ENCODE measurements around the gene IRGC. TPM values are rescaled to one million over a fixed set of nuclear protein-coding genes. Genes with fewer than 3 reads are reported as not detected.
"Not testable (repeated sequence)": the region's sequence is repeated elsewhere in the genome, so short reads cannot be mapped to it uniquely, and the experiment has no call there.

Gene IRGC
- total and polyA plus RNA-seq, 5 donors: not detected

DNA sequence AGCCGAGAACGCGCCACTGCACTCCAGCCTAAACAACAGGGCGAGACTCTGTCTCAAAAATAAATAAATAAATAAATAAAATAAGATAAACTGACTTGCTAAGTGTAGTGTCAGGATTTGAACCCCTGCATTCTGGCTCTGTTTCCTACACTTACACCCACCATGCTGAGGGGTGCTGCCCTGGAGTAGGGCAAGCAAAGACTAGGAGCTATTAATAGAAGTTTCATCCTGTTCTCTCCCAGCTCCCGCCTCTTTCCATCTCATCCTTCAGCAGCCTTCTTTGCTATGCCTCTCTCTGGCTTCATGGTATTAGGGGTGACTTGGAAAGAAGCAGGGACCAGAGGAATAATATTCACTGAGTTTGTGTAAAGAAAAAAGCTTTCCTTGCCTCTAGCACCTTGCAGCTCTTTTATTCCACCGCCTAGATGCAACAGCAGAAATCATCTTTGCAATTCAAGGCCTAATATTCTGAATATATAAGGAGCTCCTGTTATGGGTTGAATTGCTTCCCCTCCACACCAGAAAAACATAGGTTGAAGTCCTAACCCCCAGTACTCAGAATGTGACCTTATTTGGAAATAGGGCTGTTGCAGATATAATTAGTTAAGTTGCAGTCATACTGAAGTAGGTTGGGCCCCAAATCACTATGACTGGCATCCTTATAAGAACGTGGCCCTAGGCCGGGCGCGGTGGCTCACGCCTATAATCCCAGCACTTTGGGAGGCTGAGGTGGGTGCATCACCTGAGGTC is 37.2 kb upstream of the IRGC start:
- no peak for DNase-seq
- Histone ChIP-seq H3K9me3 (ENCODE audit: control insufficient read depth, low read length) (no peaks in the 10 kb centered on the region), H3K4me3 (ENCODE audit: low read length) (no peak overlapping the region), H3K27ac (ENCODE audit: low read length) (no peak overlapping the region), H3K27me3 (ENCODE audit: control insufficient read depth, insufficient read depth) (no peaks in the 10 kb centered on the region), H3K4me1 (ENCODE audit: control insufficient read depth, insufficient read depth, low read length) (no peaks in the 10 kb centered on the region)
- WGBS: 91% methylated on average over 11 of the region's 11 CpGs
- intact Hi-C loops (cut with DNase I): no loop called here
- ATAC-seq: no peak

DNA sequence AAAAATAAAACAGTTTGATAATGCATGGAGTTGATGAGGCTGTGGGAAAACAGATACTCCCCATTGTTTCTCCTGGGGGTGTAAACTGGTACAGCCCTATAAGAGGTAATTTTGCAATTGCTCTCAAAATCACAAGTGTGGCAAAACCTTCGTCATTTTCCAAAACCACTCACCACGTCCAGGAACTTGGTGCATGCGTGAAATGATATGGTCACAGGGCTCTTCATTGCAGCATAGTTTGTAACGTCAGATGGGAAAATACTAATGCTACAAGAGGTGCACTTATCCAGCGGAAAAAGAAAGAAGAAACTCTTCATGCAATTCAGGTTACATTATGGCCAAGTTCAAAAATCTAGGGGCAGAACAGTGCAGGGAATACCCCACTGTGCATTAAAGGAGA is 34.1 kb upstream of the IRGC start:
- Histone ChIP-seq H3K27ac (ENCODE audit: low read length) (no peak overlapping the region), H3K27me3 (ENCODE audit: control insufficient read depth, insufficient read depth) (no peaks in the 10 kb centered on the region), H3K4me1 (ENCODE audit: control insufficient read depth, insufficient read depth, low read length) (no peaks in the 10 kb centered on the region), H3K9me3 (ENCODE audit: control insufficient read depth, low read length) (no peaks in the 10 kb centered on the region), H3K4me3 (ENCODE audit: low read length) (no peak overlapping the region)
- intact Hi-C loops (cut with DNase I): no loop called here
- no peak for ATAC-seq
- no peak for DNase-seq
- WGBS: 76% methylated on average over 5 of the region's 5 CpGs

DNA sequence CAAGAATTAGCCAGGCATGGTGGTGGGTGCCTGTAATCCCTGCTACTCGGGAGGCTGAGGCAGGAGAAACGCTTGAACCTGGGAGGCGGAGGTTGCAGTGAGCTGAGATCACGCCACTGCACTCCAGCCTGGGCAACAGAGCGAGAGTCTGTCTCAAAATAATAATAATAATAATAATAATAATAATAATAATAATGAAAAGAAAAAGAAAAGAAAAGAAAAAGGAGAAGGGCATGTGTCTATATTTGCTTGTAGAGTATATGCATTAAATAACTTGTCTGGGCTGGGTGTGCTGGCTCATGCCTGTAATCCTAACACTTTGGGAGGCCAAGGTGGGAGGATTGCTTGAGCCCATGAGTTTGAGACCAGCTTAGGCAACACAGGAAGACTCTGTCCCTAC is 33.6 kb upstream of the IRGC start:
- H3K4me1 ChIP-seq (ENCODE audit: control insufficient read depth, insufficient read depth, low read length); intact Hi-C loops (cut with DNase I); H3K4me3 ChIP-seq (ENCODE audit: low read length); H3K27ac ChIP-seq (ENCODE audit: low read length); DNase-seq; H3K9me3 ChIP-seq (ENCODE audit: control insufficient read depth, low read length); H3K27me3 ChIP-seq (ENCODE audit: control insufficient read depth, insufficient read depth); ATAC-seq: not testable (repeated sequence)
- 90% methylated on average over 5 of the region's 5 CpGs for WGBS

DNA sequence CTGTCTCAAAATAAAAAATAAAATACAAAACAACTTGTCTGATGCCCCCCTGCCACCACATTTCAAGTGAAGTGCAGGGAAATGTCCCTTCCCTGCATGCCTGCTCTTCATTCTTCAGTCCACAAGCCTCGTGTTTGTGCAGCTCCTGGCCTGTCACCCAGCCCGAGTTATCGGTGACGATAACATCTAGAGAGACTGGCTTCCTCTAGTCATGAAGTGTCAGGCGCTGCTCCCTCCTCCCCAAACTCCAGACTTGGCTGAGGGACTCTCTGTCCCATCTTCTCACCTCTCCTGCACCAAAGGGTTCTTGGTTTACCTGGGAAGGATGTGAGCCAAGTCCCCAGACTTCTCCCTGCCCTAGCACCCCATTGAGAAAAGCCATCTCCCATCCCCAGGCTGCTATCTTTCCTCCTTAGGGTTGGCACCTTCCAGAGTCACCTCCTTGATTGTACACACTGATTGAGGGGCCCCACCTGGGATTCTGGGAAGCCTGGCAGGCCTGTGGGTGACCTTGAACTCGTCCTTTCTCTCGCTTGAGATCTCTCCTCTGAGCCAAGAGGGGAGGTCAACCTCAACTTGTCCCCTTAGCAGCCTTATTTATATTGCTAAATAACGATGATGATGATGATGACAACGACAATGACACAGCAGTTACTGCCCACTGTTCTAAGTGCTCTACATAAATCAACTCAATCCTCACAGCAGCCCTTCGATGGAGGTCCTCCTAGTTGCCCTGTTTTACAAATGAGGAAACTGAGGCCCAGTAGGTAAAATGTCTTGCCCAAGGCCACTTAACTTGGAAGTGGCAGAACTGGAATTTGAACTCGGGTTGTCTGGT is 32.8 kb upstream of the IRGC start:
- Histone ChIP-seq H3K9me3 (ENCODE audit: control insufficient read depth, low read length) (no peaks in the 10 kb centered on the region), H3K27ac (ENCODE audit: low read length) (no peak overlapping the region), H3K27me3 (ENCODE audit: control insufficient read depth, insufficient read depth) (no peaks in the 10 kb centered on the region), H3K4me3 (ENCODE audit: low read length) (no peak overlapping the region), H3K4me1 (ENCODE audit: control insufficient read depth, insufficient read depth, low read length) (no peaks in the 10 kb centered on the region)
- intact Hi-C loops (cut with DNase I): no loop called here
- no peak for DNase-seq
- no peak for ATAC-seq
- 53% methylated on average over 11 of the region's 11 CpGs for WGBS

DNA sequence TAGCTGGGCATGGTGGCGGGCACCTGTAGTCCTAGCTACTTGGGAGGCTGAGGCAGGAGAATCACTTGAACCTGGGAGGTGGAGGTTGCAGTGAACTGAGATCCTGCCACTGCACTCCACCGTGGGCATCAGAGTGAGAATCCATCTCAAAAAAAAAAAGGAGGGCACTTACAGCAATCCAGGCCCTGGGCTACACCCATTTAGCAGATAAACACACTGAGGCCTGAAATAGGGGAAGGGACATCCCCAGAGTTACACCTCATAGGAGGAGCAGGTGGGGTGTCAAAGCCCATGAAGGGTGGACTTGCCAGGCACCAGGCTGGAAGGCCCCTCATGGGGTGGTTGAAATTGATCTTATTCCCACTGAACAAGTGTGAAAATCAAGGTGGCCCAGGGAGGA is 32.0 kb upstream of the IRGC start:
- no peaks in the 10 kb centered on the region for H3K9me3 ChIP-seq (ENCODE audit: control insufficient read depth, low read length)
- H3K27me3 ChIP-seq (ENCODE audit: control insufficient read depth, insufficient read depth): no peaks in the 10 kb centered on the region
- H3K27ac ChIP-seq (ENCODE audit: low read length): no peak overlapping the region
- ATAC-seq (no peak), DNase-seq (no peak)
- H3K4me1 ChIP-seq (ENCODE audit: control insufficient read depth, insufficient read depth, low read length): no peaks in the 10 kb centered on the region
- intact Hi-C loops (cut with DNase I): no loop called here
- H3K4me3 ChIP-seq (ENCODE audit: low read length): no peak overlapping the region
- 61% methylated on average over 2 of the region's 2 CpGs for WGBS

DNA sequence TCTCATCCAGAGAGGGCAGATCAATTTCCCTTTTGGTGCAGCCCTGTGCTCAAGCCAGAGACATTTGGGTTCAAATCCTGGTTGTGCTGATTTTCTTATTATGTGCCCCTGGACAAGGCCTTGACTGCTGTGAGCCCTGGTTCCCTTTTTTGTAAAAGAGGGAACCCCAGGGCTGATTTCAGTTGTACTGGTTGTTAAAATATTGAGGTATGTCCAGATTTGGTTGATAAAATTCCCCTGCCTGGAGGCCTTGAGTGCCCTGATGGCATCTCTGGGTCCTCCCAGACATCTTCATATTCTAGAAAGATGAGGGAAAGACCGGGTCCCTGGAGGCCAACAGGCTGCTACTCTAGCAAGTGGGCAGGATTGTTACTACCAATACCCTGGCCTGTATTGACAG is 31.6 kb upstream of the IRGC start:
- H3K27ac ChIP-seq (ENCODE audit: low read length): no peak overlapping the region
- H3K9me3 ChIP-seq (ENCODE audit: control insufficient read depth, low read length): no peaks in the 10 kb centered on the region
- no peak overlapping the region for H3K4me3 ChIP-seq (ENCODE audit: low read length)
- intact Hi-C loops (cut with DNase I): no loop called here
- H3K27me3 ChIP-seq (ENCODE audit: control insufficient read depth, insufficient read depth): no peaks in the 10 kb centered on the region
- 89% methylated on average over 1 of the region's 1 CpG for WGBS
- DNase-seq: no peak
- ATAC-seq: no peak
- no peaks in the 10 kb centered on the region for H3K4me1 ChIP-seq (ENCODE audit: control insufficient read depth, insufficient read depth, low read length)

DNA sequence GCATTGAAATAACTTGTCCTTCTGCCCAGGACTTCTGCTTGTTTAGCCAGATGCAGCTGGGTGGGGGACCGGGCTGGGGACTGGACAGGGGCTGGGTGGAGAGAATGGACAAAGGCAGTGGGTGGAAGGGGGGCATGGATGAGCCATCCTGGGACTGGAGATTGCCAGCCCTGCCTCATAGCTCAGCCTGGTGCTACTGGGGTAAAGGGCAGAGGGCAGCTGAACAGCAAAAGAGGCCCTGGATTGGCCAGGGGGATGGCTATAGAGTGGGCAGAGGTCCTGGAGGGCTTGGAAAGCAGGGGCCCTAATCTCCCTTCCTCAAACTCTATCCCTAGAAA is 28.2 kb upstream of the IRGC start:
- WGBS: 62% methylated on average over 1 of the region's 1 CpG
- no peak for DNase-seq
- no peak overlapping the region for H3K27ac ChIP-seq (ENCODE audit: low read length)
- intact Hi-C loops (cut with DNase I): no loop called here
- no peak for ATAC-seq
- H3K4me3 ChIP-seq (ENCODE audit: low read length): no peak overlapping the region
- no peaks in the 10 kb centered on the region for H3K27me3 ChIP-seq (ENCODE audit: control insufficient read depth, insufficient read depth)
- peaks cover 8% of the 10 kb centered on the region for H3K9me3 ChIP-seq (ENCODE audit: control insufficient read depth, low read length)
- no peaks in the 10 kb centered on the region for H3K4me1 ChIP-seq (ENCODE audit: control insufficient read depth, insufficient read depth, low read length)

DNA sequence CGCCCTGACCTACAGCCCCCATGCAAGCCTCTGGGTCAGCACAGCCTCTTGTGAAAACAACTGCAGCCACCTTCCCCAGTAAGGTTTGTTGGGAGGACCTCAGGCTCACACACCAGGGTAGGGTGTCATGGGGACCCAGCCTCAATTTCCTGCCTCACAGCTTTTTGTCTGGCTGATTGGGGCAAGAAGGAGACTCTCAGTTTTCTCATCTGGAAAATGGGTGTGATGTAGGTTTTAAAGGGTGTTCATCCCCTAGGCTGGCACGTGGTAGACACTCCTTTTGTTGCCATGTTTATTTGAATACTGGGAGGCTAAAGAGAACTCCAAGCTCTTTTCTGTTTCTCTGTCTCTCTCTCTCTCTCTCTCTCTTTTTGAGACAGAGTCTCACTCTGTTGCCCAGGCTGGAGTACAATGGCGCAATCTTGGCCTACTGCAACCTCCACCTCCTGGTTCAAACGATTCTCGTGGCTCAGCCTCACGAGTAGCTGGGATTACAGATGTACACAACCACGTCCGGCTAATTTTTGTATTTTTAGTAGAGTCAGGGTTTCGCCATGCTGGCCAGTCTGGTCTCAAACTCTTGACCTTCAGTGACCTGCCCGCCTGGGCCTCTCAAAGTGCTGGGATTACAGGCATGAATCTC is 27.7 kb upstream of the IRGC start:
- intact Hi-C loops (cut with DNase I): no loop called here
- WGBS: 81% methylated on average over 10 of the region's 10 CpGs
- Histone ChIP-seq H3K9me3 (ENCODE audit: control insufficient read depth, low read length) (peaks cover 8% of the 10 kb centered on the region), H3K27me3 (ENCODE audit: control insufficient read depth, insufficient read depth) (no peaks in the 10 kb centered on the region), H3K4me3 (ENCODE audit: low read length) (no peak overlapping the region), H3K27ac (ENCODE audit: low read length) (no peak overlapping the region), H3K4me1 (ENCODE audit: control insufficient read depth, insufficient read depth, low read length) (no peaks in the 10 kb centered on the region)
- ATAC-seq: no peak
- no peak for DNase-seq

DNA sequence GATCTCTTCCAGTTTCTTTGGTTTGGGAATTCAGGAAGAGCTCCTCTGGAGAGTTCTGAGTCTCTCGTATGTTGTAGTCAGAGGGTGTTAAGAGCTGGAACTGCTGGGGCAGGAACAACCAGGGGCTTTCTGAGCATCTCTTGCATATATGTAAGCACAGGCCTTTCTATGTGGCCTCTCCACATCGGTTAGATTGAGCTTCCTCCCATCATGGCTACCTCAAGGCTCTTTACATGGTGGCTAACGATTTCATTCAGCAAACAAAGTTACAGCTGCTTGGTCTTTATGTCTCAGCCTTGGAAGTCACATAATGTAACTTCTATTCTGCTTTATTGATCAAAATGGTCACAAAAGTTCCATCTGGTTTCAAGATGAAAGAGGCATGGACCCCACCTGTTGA is 25.4 kb upstream of the IRGC start:
- Histone ChIP-seq H3K4me1 (ENCODE audit: control insufficient read depth, insufficient read depth, low read length) (no peaks in the 10 kb centered on the region), H3K27me3 (ENCODE audit: control insufficient read depth, insufficient read depth) (no peaks in the 10 kb centered on the region), H3K4me3 (ENCODE audit: low read length) (no peak overlapping the region), H3K9me3 (ENCODE audit: control insufficient read depth, low read length) (peaks cover 8% of the 10 kb centered on the region), H3K27ac (ENCODE audit: low read length) (no peak overlapping the region)
- intact Hi-C loops (cut with DNase I): no loop called here
- 69% methylated on average over 3 of the region's 3 CpGs for WGBS
- ATAC-seq: no peak
- no peak for DNase-seq

DNA sequence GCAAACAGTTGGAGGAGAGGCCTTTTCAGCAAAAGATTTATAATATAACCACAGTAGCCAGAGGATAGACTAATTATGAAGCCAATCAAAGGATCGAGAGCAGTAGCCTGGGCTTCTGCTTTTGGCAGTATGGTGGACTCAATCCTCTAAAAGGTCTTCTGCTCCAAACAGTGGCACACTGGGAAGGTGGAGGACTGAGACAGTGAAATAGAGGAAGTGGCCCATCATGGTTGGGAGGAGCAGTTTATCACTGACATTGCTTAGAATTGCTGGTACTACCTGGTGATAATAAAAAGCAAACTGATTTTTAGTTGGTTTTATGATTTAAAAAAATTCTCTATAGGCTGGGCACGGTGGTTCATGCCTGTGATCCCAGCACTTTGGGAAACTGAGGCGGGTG is 25.0 kb upstream of the IRGC start:
- ATAC-seq: no peak
- intact Hi-C loops (cut with DNase I): no loop called here
- DNase-seq: no peak
- H3K9me3 ChIP-seq (ENCODE audit: control insufficient read depth, low read length): peaks cover 8% of the 10 kb centered on the region
- no peaks in the 10 kb centered on the region for H3K4me1 ChIP-seq (ENCODE audit: control insufficient read depth, insufficient read depth, low read length)
- H3K4me3 ChIP-seq (ENCODE audit: low read length): no peak overlapping the region
- H3K27ac ChIP-seq (ENCODE audit: low read length): no peak overlapping the region
- no peaks in the 10 kb centered on the region for H3K27me3 ChIP-seq (ENCODE audit: control insufficient read depth, insufficient read depth)
- WGBS: 90% methylated on average over 3 of the region's 3 CpGs

DNA sequence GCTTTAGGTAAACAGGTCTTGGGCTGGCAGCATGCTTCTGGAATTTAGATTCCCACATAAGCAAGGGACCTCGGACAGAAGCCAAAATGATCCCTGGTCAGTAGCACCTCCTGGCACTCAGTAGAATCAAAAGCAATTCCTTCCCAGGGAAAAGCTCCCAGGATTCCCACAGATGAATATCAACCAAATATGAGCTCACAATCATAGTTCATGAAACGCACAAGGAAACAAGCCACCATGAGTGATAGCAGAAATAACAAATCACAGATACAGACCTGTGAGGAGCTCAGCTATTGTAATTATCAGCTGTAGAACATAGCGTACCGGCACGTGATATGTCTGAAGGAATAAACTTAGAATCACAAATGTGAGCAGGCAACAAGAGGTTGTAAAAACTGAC is 24.1 kb upstream of the IRGC start:
- intact Hi-C loops (cut with DNase I): no loop called here

More for the DNA sequence above, 24.1 kb upstream of the IRGC start:
- DNase-seq (no peak), ATAC-seq (no peak)
- H3K9me3 ChIP-seq (ENCODE audit: control insufficient read depth, low read length): peaks cover 8% of the 10 kb centered on the region
- no peaks in the 10 kb centered on the region for H3K27me3 ChIP-seq (ENCODE audit: control insufficient read depth, insufficient read depth)
- H3K4me1 ChIP-seq (ENCODE audit: control insufficient read depth, insufficient read depth, low read length): no peaks in the 10 kb centered on the region
- no peak overlapping the region for H3K27ac ChIP-seq (ENCODE audit: low read length)
- H3K4me3 ChIP-seq (ENCODE audit: low read length): no peak overlapping the region
- 87% methylated on average over 5 of the region's 5 CpGs for WGBS

Measured in right cardiac atrium (tissue), 5 donors.